Prostate gland (tissue), 2 donors: Measurements from ENCODE around the gene CDH5. TPM values are rescaled to one million over a fixed set of nuclear protein-coding genes. Genes with fewer than 3 reads are reported as not detected.
"Not testable (repeated sequence)": the region's sequence is repeated elsewhere in the genome, so short reads cannot be mapped to it uniquely, and the experiment has no call there.

Source experiments
- DNase-seq: peaks from one replicate; pipeline ENCODE4 v3.0.0-alpha.2; 2019; ENCODE audit warnings: low spot score
- H3K27ac ChIP-seq, 2 donors: fragments of 200-600 bp; sonication (generic); 2 replicates each; pipeline ENCODE4 v1.5.1; 2017 to 2019
- H3K27me3 ChIP-seq: fragments of 200-600 bp; sonication (generic); replicated peaks from 2 replicates; pipeline ENCODE4 v1.5.1; 2019; ENCODE audit not compliant: insufficient read depth
- H3K36me3 ChIP-seq, 2 donors: fragments of 200-600 bp; sonication (generic); 1 replicate in 1 of 2; 2 replicates in 1 of 2; pipeline versions ENCODE4 v1.5.1 to v1.8.1; 2017 to 2019
- H3K4me1 ChIP-seq: fragments of 200-600 bp; sonication (generic); replicated peaks from 2 replicates; pipeline ENCODE4 v1.5.1; 2019
- H3K4me3 ChIP-seq, 2 donors: fragments of 200-600 bp; sonication (generic); 2 replicates each; pipeline ENCODE4 v1.5.1; 2017 to 2019
- H3K9me3 ChIP-seq: fragments of 200-600 bp; sonication (generic); 2 replicates; pipeline ENCODE4 v1.5.1; 2017
- POLR2A ChIP-seq: fragments of 450-650 bp; IDR thresholded peaks from one replicate; pipeline ENCODE4 v1.6.1; 2016; ENCODE audit warnings: antibody characterized with exemption, mild to moderate bottlenecking
- POLR2AphosphoS5 ChIP-seq: sonication (generic); formaldehyde crosslinking; IDR thresholded peaks from one replicate; pipeline ENCODE4 v1.6.1; 2017; ENCODE audit warnings: antibody characterized with exemption
- WGBS: methylation state at CpG from one replicate; pipeline ENCODE4 v1.1.5; 2018; 5-methylcytosine and 5-hydroxymethylcytosine counted together
- intact Hi-C: fragments of 100-400 bp; cut with DNase I; formaldehyde crosslinking; loops from one replicate; pipeline ENCODE4 v1.14.2; 2022
- total RNA-seq, 2 donors: library from RNA; depleted of rRNA; stranded (reverse); fragments of >200 nt; gene quantifications; one replicate each; pipeline ENCODE4 v1.1.0, GENCODE V29; 2016
- TF ChIP-seq, protein P1 (sequence below), 4 experiments: fragments of 200-600 bp in 2 of 4; fragments of 450-650 bp in 2 of 4; sonication (generic) in 2 of 4; IDR thresholded peaks; 1 replicate in 3 of 4; 2 replicates in 1 of 4; pipeline ENCODE4 v1.5.1; 2016 to 2019; ENCODE audit warnings: antibody characterized with exemption in 4 of 4, mild to moderate bottlenecking in 2 of 4, moderate library complexity in 2 of 4

Gene CDH5
- total RNA-seq, 2 donors from 2014 or later = 8.0 to 20.8 TPM

GRCh38 chr16:66324815-66325515 lies 41.5 kb upstream of the CDH5 start:
- no peak for DNase-seq
- Histone ChIP-seq H3K4me3 (no peak overlapping the region), H3K9me3 (no peaks in the 10 kb centered on the region), H3K27me3 (no peaks in the 10 kb centered on the region), H3K27ac (no peak overlapping the region), H3K4me1 (no peaks in the 10 kb centered on the region), H3K36me3 (no peaks in the 10 kb centered on the region)
- 89% methylated on average over 11 of the region's 11 CpGs for WGBS
- TF ChIP-seq POLR2A (no peak), POLR2AphosphoS5 (no peak)
- TF ChIP-seq, protein P1, sequence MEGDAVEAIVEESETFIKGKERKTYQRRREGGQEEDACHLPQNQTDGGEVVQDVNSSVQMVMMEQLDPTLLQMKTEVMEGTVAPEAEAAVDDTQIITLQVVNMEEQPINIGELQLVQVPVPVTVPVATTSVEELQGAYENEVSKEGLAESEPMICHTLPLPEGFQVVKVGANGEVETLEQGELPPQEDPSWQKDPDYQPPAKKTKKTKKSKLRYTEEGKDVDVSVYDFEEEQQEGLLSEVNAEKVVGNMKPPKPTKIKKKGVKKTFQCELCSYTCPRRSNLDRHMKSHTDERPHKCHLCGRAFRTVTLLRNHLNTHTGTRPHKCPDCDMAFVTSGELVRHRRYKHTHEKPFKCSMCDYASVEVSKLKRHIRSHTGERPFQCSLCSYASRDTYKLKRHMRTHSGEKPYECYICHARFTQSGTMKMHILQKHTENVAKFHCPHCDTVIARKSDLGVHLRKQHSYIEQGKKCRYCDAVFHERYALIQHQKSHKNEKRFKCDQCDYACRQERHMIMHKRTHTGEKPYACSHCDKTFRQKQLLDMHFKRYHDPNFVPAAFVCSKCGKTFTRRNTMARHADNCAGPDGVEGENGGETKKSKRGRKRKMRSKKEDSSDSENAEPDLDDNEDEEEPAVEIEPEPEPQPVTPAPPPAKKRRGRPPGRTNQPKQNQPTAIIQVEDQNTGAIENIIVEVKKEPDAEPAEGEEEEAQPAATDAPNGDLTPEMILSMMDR (IDR thresholded peaks at IDR 0.05) = no peak
- intact Hi-C loops = no loop called here

DNA sequence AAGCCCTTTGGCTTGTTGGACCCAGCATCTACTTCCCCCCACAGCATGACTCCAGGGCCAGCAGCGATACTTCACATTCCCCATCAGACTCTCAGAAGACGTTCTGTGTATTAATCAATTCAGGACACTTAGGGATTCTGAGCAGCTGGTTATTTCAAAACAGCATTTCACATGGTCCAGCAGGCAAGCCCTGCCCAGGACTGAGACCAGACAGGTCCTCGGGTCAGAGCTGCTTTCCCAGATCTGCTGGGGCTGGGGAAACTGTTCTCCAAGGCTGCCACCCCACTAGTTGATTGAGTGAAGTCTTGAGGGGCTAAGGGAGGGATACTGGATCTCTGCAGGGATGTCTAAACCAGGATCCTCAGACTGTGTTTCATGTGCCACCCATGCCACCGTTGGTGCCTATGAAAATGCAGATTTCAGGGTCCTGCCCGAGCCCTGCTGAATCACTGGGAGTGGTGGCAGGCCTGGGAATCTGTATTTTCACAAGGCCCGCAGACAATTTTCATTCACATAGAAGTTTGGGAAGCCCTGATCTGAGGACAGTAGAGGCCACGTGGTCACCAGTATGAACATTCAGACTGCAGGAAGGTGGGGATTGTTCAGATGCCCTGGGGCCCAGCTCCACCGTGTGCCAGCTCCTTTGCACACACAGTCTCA lies 40.6 kb upstream of the CDH5 start:
- TF ChIP-seq POLR2A (no peak), POLR2AphosphoS5 (no peak)
- TF ChIP-seq, protein P1 (IDR thresholded peaks at IDR 0.05) = no peak
- no peak overlapping the region for H3K4me3 ChIP-seq
- H3K27ac ChIP-seq = no peak overlapping the region
- H3K27me3 ChIP-seq = no peaks in the 10 kb centered on the region
- no peaks in the 10 kb centered on the region for H3K4me1 ChIP-seq
- 87% methylated on average over 8 of the region's 8 CpGs for WGBS
- no peaks in the 10 kb centered on the region for H3K9me3 ChIP-seq
- intact Hi-C loops = no loop called here
- H3K36me3 ChIP-seq = no peaks in the 10 kb centered on the region
- no peak for DNase-seq

GRCh38 chr16:66326991-66327513 lies 39.4 kb upstream of the CDH5 start:
- Histone ChIP-seq H3K27ac (no peak overlapping the region), H3K36me3 (no peaks in the 10 kb centered on the region), H3K4me1 (no peaks in the 10 kb centered on the region), H3K4me3 (no peak overlapping the region), H3K9me3 (no peaks in the 10 kb centered on the region), H3K27me3 (no peaks in the 10 kb centered on the region)
- DNase-seq = no peak
- intact Hi-C loops = no loop called here
- TF ChIP-seq, protein P1 (IDR thresholded peaks at IDR 0.05) = no peak
- no peak for TF ChIP-seq POLR2AphosphoS5
- TF ChIP-seq POLR2A = no peak
- WGBS = 31% methylated on average over 17 of the region's 17 CpGs

DNA sequence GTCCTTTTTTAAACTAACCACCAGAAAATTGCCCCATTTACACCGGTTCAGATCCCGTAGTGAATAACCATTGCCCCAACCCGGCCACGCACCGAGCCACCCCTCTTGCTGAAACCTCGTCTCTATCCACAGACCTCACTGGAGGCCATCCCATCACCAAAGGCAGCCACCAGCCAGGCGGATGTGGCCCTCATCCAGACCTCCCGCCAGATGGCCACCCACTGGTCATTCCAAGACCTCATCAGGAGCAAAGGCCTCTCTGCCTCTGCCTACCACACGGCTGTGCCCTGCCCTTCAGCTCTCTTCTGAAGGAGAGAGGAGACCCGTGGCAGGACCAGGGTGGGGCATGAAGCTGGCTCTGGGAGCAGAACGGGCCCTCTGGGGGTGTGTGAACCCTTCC lies 38.2 kb upstream of the CDH5 start:
- 95% methylated on average over 11 of the region's 11 CpGs for WGBS
- no peaks in the 10 kb centered on the region for H3K4me1 ChIP-seq
- DNase-seq = no peak
- H3K27me3 ChIP-seq = no peaks in the 10 kb centered on the region
- H3K27ac ChIP-seq = no peak overlapping the region
- H3K36me3 ChIP-seq = no peaks in the 10 kb centered on the region
- no peak overlapping the region for H3K4me3 ChIP-seq
- TF ChIP-seq POLR2A (no peak), POLR2AphosphoS5 (no peak)
- TF ChIP-seq, protein P1 (IDR thresholded peaks at IDR 0.05) = no peak
- intact Hi-C loops = no loop called here
- H3K9me3 ChIP-seq = no peaks in the 10 kb centered on the region

- H3K4me1 ChIP-seq, DNase-seq, H3K9me3 ChIP-seq, H3K27ac ChIP-seq, H3K27me3 ChIP-seq, H3K36me3 ChIP-seq, H3K4me3 ChIP-seq, intact Hi-C loops: not testable (repeated sequence)
- WGBS = 100% methylated on average over 2 of the region's 2 CpGs
Measured at GRCh38 chr16:66331464-66331863, 35.0 kb upstream of the CDH5 start.
